Astrocyte of the hippocampus (primary cell): ENCODE data around the gene UBR3.
"Not testable (repeated sequence)": the region's sequence is repeated elsewhere in the genome, so short reads cannot be mapped to it uniquely, and the experiment has no call there.

Experiments
- DNase-seq: peaks from one replicate; pipeline ENCODE4 v3.0.0; 2011; ENCODE audit warnings: low read depth, low spot score

The UBR3 gene

DNA sequence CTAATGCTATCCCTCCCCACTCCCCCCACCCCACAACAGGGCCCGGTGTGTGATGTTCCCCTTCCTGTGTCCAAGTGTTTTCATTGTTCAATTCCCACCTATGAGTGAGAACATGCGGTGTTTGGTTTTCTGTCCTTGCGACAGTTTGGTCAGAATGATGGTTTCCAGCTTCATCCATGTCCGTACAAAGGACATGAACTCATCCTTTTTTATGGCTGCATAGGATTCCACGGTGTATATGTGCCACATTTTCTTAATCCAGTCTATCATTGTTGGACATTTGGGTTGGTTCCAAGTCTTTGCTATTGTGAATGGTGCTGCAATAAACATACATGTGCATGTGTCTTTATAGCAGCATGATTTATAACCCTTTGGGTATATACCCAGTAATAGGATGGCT is 109.4 kb downstream of the UBR3 start:
- not testable (repeated sequence) for DNase-seq

- no peak for DNase-seq
Measured at GRCh38 chr2:169945515-169945914, 118.3 kb downstream of the UBR3 start.

GRCh38 chr2:169946092-169946491 is 118.8 kb downstream of the UBR3 start:
- no peak for DNase-seq

DNA sequence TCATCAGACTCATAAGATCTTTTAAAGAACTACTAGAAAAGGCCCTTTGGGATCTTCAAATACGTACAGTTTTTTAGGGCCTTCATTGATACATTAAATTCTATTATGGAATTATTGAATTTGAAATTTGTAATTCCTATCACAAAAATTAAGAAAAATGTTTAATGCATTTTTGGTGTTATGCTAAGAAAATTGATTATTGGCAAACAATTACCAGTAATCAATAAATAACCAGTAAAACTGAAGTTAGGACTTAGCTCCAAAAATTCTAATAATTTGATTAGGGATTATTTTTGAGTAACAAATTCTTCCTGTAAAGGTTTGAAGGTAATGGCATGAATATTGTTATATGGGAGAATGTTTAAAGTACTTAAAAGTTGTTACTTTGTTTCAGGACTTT is 119.3 kb downstream of the UBR3 start:
- DNase-seq, result no peak

DNA sequence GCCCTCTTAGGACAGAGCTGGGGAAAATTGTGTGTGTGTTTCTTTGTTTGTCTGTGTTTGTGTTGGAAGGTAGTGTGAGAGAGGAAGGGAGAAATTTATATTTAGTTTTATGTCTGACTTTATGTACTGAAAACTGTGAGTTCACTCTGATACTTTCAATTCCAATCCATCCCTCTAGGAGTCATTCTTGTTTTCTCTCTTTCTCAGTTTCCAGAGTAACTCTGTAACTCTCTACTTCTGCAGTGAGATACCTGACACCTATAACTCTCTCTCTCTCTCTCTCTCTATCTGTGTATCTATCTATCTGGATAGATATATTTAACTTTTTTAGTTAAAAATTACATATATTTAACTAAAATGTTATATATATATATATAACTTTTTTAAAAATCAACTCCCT is 128.7 kb downstream of the UBR3 start:
- no peak for DNase-seq

GRCh38 chr2:169957219-169957618 is 130.0 kb downstream of the UBR3 start:
- DNase-seq, result not testable (repeated sequence)

DNA sequence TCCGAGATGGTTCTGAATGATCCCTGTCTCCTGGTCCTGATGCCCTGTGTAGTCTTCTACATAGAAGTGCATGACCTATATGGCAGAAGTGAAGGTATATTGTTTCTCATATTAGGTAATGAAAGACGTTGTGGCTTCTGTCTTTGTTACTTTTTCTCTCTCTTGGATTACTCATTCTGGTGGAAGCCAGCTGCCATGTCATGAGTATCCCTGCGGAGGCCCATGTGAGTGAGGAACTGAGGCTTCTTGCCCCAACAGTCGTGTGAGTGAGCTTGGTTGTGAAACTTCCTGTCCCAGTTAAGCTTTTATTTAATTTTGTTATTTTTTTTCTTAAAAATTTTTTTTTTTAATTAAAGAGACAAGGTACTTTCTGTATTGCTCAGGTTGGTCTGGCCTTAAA is 134.7 kb downstream of the UBR3 start:
- DNase-seq, result peak; percentile 20

GRCh38 chr2:169963786-169964185 is 136.5 kb downstream of the UBR3 start:
- DNase-seq, result no peak

GRCh38 chr2:169964740-169965139 is 137.5 kb downstream of the UBR3 start:
- DNase-seq, result no peak

- no peak for DNase-seq
Measured at GRCh38 chr2:169965495-169965894, 138.2 kb downstream of the UBR3 start.

GRCh38 chr2:169966454-169966853 is 139.2 kb downstream of the UBR3 start:
- DNase-seq, result no peak

DNA sequence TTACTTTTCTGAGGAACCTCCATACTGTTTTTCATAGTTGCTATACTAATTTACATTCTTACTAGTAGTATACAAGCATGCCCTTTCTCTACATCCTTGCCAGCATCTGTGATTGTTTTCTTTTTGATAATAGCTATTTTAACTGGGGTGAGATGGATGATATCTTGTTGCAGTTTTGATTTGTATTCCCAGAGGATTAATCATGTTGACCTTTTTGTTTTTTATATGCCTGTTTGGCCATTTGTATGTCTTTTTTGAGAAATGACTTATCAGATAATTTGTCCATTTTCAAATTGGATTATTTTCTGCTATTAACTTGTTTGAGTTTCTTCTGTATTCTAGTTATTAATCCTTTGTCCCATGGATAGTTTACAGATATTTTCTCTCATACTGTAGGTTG is 141.5 kb downstream of the UBR3 start:
- DNase-seq, result no peak

- DNase-seq, result no peak
Measured at GRCh38 chr2:169975221-169975620, 148.0 kb downstream of the UBR3 start.

GRCh38 chr2:169976335-169976851 is 149.1 kb downstream of the UBR3 start:
- DNase-seq, result no peak

DNA sequence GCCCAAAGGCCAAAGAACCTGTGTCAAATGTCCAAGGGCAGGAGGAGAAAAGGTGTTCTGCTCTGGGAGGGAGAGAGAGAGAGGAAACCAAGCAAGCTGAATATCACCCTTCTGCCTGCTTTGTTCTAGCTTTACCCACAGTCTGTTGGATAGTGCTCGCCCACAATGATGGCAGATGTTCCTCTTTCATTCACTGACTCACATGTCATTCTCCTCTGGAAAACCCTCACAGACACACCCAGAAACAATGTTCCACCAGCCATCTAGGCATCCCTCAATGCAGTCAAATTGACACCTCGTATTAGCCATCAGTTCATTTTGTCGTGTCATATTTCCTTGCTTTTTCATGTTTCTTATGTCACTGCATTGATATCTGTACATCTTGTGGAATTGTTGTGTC is 150.3 kb downstream of the UBR3 start:
- DNase-seq, result no peak

GRCh38 chr2:169978402-169979017 is 151.3 kb downstream of the UBR3 start:
- no peak for DNase-seq

- no peak for DNase-seq
Measured at GRCh38 chr2:169979025-169979424, 151.8 kb downstream of the UBR3 start.

DNA sequence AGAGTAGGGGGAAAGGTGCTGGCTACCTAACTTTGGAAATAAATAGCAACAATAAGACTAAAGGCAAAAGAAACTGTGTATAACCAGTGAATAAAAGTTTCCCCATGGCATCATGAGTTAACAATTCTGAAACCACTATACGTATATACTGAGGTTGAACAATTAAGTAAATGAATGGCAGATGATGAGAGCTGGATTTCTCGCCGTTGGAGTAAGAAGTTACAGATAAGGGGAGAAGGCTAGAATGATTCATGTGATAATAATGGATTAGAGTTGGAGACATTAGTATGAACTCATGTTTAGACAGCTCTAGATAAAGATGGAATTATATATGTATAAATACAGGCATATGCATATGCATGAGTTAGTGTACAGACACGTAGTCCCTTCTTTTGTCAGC is 152.7 kb downstream of the UBR3 start:
- DNase-seq, result no peak

DNA sequence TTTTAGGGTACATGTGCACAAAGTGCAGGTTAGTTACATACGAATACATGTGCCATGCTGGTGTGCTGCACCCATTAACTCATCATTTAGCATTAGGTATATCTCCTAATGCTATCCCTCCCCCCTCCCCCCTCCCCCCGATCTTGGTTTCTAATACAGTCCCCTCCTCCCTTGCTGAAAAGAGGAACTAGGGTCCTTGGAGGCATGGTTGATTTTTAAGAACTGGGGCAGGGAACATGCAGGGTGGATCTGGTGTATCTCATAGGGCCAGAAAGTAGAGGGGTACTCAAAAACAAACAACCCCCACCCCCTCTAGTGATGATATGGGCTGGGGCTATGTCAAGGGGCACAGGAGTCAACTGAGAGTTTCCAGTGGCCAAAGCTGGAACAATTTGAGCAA is 153.4 kb downstream of the UBR3 start:
- DNase-seq, result no peak

GRCh38 chr2:169982929-169983328 is 155.7 kb downstream of the UBR3 start:
- no peak for DNase-seq

DNA sequence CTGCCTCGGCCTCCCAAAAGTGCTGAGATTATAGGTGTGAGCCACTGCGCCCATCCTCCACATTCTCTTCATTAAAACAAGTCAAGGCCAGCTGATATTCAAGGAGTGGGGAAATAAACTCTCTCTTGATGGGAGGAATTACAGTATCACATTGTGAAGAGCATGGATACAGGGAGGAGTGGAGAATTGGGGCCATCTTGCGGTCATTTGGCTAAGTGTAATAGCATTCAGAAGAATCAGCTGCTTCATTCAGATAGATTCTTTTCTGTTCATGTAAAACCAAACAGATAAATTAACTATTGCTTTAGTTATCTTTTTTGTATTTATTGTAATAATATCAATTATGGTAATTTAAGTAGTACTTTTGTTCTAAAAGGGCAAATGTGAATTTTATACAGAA is 156.3 kb downstream of the UBR3 start:
- DNase-seq, result no peak

DNA sequence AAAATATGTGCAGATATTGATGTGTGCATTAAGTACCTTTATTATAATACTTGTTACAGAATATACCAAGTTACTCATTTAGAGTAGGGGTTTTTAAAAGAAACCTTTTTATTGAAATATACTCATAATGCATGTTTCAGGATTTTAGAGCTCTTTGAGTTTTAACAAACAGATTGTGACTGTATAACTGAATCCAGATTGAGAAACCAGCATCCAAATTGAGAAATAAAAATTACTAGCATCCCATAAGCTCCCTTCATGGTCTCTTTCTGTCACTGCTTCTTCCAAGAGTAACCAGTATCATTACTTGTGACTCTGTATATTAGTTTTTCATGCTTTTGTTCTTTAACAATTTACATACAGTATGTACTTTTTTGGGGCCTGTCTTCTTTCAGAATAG is 156.9 kb downstream of the UBR3 start:
- no peak for DNase-seq

DNA sequence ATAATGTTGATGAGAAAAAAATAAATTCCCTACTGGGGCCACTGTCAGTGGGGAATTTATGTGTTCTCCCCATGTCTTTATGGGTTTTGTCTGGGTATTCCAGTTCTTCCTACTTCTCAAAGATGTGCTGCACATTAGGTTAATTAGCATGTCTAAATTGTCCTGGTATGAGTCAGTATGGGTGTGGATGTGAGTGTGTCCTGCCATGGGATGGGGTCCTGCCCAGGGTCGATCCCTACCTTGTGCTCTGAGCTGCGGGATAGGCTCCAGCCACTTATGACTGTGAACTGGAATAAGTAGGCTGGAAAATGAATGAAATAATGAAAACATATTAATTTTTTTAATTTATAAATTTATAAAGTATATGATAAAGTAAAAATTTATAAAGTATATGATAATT is 167.5 kb downstream of the UBR3 start:
- no peak for DNase-seq
